Common myeloid progenitor, CD34-positive (primary cell): ENCODE results near the gene ATP1B2.

Source experiments
- CTCF ChIA-PET: fragments of 350-600 bp; sonication (Branson Sonifier 250); formaldehyde crosslinking; loops from one replicate; lab custom pipeline; 2021; ENCODE audit warnings: antibody characterized with exemption; lab: Charles Lee
- POLR2A ChIA-PET: fragments of 350-600 bp; sonication (Branson Sonifier 250); formaldehyde crosslinking; loops from one replicate; lab custom pipeline; 2021; ENCODE audit warnings: antibody characterized with exemption; lab: Charles Lee
- DNase-seq, 3 donors: peaks; one replicate each; pipeline versions ENCODE4 v3.0.0 to v3.0.0-alpha.2; 2013
- H3K27ac ChIP-seq, 2 experiments: 1 replicate in 1 of 2; 2 replicates in 1 of 2; pipeline ENCODE4 v1.7.0; 2013; ENCODE audit warnings: inconsistent platforms in 2 of 2, low read length in 2 of 2, mild to moderate bottlenecking in 2 of 2, low read depth in 1 of 2, moderate library complexity in 1 of 2; ENCODE audit not compliant: severe bottlenecking in 2 of 2, insufficient read depth in 1 of 2, poor library complexity in 1 of 2
- H3K27me3 ChIP-seq, 5 experiments: replicated peaks in 2 of 5; 1 replicate in 3 of 5; 2 replicates in 2 of 5; pipeline versions ENCODE4 v1.6.1 to v1.7.0; 2013; ENCODE audit warnings: low read length in 4 of 5, mild to moderate bottlenecking in 2 of 5, moderate library complexity in 2 of 5, inconsistent platforms in 1 of 5; ENCODE audit not compliant: insufficient read depth in 5 of 5, control insufficient read depth in 4 of 5
- H3K36me3 ChIP-seq, 4 experiments: 1 replicate in 2 of 4; 2 replicates in 2 of 4; pipeline versions ENCODE4 v1.6.1 to v1.7.0; 2013; ENCODE audit warnings: low read length in 3 of 4, control low read depth in 1 of 4, mild to moderate bottlenecking in 1 of 4; ENCODE audit not compliant: control insufficient read depth in 4 of 4, insufficient read depth in 4 of 4
- H3K4me1 ChIP-seq, 4 experiments: 1 replicate in 3 of 4; 2 replicates in 1 of 4; pipeline versions ENCODE4 v1.6.1 to v1.7.1; 2013; ENCODE audit warnings: low read length in 3 of 4, mild to moderate bottlenecking in 3 of 4, control low read depth in 1 of 4, inconsistent platforms in 1 of 4, moderate library complexity in 1 of 4; ENCODE audit not compliant: control insufficient read depth in 4 of 4, insufficient read depth in 4 of 4; ENCODE audit errors: control extremely low read depth in 1 of 4
- H3K4me3 ChIP-seq, 7 experiments: 1 replicate in 4 of 7; 2 replicates in 3 of 7; pipeline versions ENCODE4 v1.5.1 to v1.7.0; 2013; ENCODE audit warnings: mild to moderate bottlenecking in 7 of 7, low read length in 6 of 7, moderate library complexity in 6 of 7, inconsistent platforms in 2 of 7, low read depth in 2 of 7, control low read depth in 1 of 7; ENCODE audit not compliant: insufficient read depth in 4 of 7, control insufficient read depth in 1 of 7; ENCODE audit errors: extremely low read depth in 1 of 7
- H3K9me3 ChIP-seq, 5 experiments: 1 replicate in 4 of 5; 2 replicates in 1 of 5; pipeline versions ENCODE4 v1.6.1 to v1.7.1; 2013; ENCODE audit warnings: low read length in 4 of 5, mild to moderate bottlenecking in 2 of 5, inconsistent platforms in 1 of 5, low read depth in 1 of 5, moderate library complexity in 1 of 5; ENCODE audit not compliant: control insufficient read depth in 4 of 5, insufficient read depth in 2 of 5; ENCODE audit errors: control extremely low read depth in 1 of 5
- WGBS: methylation state at CpG from one replicate; pipeline ENCODE4 v1.1.5; 2013; ENCODE audit not compliant: insufficient coverage; 5-methylcytosine and 5-hydroxymethylcytosine counted together

ATP1B2 gene

GRCh38 chr17:7676533-7676932 lies 25.8 kb downstream of the ATP1B2 start:
- no peaks in the 10 kb centered on the region for H3K27me3 ChIP-seq
- H3K36me3 ChIP-seq: peaks cover 13 to 46% (median 42%) of the 10 kb centered on the region in 4 experiments
- H3K9me3 ChIP-seq: peaks cover 0 to 11% (median 10%) of the 10 kb centered on the region in 5 experiments
- no peak for DNase-seq
- POLR2A ChIA-PET: no interaction called here
- H3K4me3 ChIP-seq: no peak overlapping the region
- H3K4me1 ChIP-seq: no peaks in the 10 kb centered on the region
- H3K27ac ChIP-seq: no peak overlapping the region
- CTCF ChIA-PET: interaction anchor here (1.1 to 3.4 kb wide), 3 partner anchors 11 to 45 kb away, joined by 3 to 11 read pairs (median 3); partner anchors contain the start of gene TP53
- 90% methylated on average over 2 of the region's 5 CpGs for WGBS

- peaks cover 0 to 11% (median 10%) of the 10 kb centered on the region in 5 experiments for H3K9me3 ChIP-seq
- no peaks in the 10 kb centered on the region for H3K4me1 ChIP-seq
- ChIA-PET POLR2A (no interaction called here), CTCF (interaction anchor here (3.4 kb wide), 1 partner anchor 46 kb away, joined by 11 read pairs; no protein-coding TSS in a partner anchor)
- DNase-seq: no peak
- H3K4me3 ChIP-seq: no peak overlapping the region
- H3K27me3 ChIP-seq: no peaks in the 10 kb centered on the region
- H3K27ac ChIP-seq: no peak overlapping the region
- 98% methylated on average over 10 of the region's 10 CpGs for WGBS
- peaks cover 13 to 41% (median 38%) of the 10 kb centered on the region in 4 experiments for H3K36me3 ChIP-seq
Measured at GRCh38 chr17:7677388-7678067, 26.8 kb downstream of the ATP1B2 start.

GRCh38 chr17:7684851-7685532 lies 34.3 kb downstream of the ATP1B2 start:
- Histone ChIP-seq H3K27ac (peak overlapping the region in 1 of 2 experiments; percentile 100), H3K27me3 (no peaks in the 10 kb centered on the region), H3K4me1 (peaks cover 10 to 42% (median 34%) of the 10 kb centered on the region in 4 experiments), H3K4me3 (peak overlapping the region in 6 of 7 experiments; percentile 94 to 100 (median 100)), H3K36me3 (peaks cover 0 to 14% (median 2%) of the 10 kb centered on the region in 4 experiments), H3K9me3 (no peaks in the 10 kb centered on the region)
- ChIA-PET POLR2A (no interaction called here), CTCF (interaction anchor here (1.2 to 6.4 kb wide), 5 partner anchors 12 to 65 kb away, joined by 3 to 91 read pairs (median 13); partner anchors contain the start of genes DNAH2 and SHBG)
- DNase-seq: no peak
- WGBS: 81% methylated on average over 13 of the region's 15 CpGs

- ChIA-PET POLR2A (interaction anchor here (0.6 to 1.7 kb wide), 12 partner anchors 18 to 288 kb away, joined by 3 to 11 read pairs (median 5); partner anchors contain the start of genes EFNB3, FXR2, SAT2 and SHBG), CTCF (interaction anchor here (0.6 to 6.4 kb wide), 10 partner anchors 12 to 230 kb away, joined by 3 to 91 read pairs (median 8); partner anchors contain the start of genes DNAH2, EFNB3 and SHBG)
- Histone ChIP-seq H3K4me3 (peak overlapping the region; percentile 39 to 100 (median 100)), H3K9me3 (no peaks in the 10 kb centered on the region), H3K36me3 (peaks cover 0 to 18% (median 2%) of the 10 kb centered on the region in 4 experiments), H3K27me3 (no peaks in the 10 kb centered on the region), H3K4me1 (peaks cover 10 to 42% (median 34%) of the 10 kb centered on the region in 4 experiments), H3K27ac (peak overlapping the region; percentile 100)
- DNase-seq: peak; percentile 95 to 97 (median 97)
- WGBS: 16% methylated on average over 41 of the region's 44 CpGs
Measured at GRCh38 chr17:7685533-7686221, 35.0 kb downstream of the ATP1B2 start.

GRCh38 chr17:7686222-7687071 lies 35.7 kb downstream of the ATP1B2 start:
- H3K27me3 ChIP-seq: no peaks in the 10 kb centered on the region
- peak; percentile 91 to 93 (median 93) for DNase-seq
- CTCF ChIA-PET: interaction anchor here (0.6 to 6.4 kb wide), 21 partner anchors 13 to 857 kb away, joined by 3 to 91 read pairs (median 5); partner anchors contain the start of genes DNAH2, EFNB3, SAT2 and SHBG
- POLR2A ChIA-PET: interaction anchor here (0.6 to 1.7 kb wide), 15 partner anchors 17 to 287 kb away, joined by 3 to 11 read pairs (median 4); partner anchors contain the start of genes ATP1B2, DNAH2, EFNB3 and FXR2
- H3K4me1 ChIP-seq: peaks cover 10 to 42% (median 34%) of the 10 kb centered on the region in 4 experiments
- H3K9me3 ChIP-seq: no peaks in the 10 kb centered on the region
- peak overlapping the region; percentile 94 to 100 (median 100) for H3K4me3 ChIP-seq
- H3K36me3 ChIP-seq: peaks cover 0 to 18% (median 3%) of the 10 kb centered on the region in 4 experiments
- WGBS: 0% methylated on average over 21 of the region's 30 CpGs
- H3K27ac ChIP-seq: peak overlapping the region; percentile 100
